Activated naive CD4-positive, alpha-beta T cell treated with anti-CD3 and anti-CD28 coated beads, Interleukin-2, amount 10 ng/mL, durations not matched to agents 7 days and 5 days (primary cell): ENCODE data around the gene KRTAP10-7.
"Not testable (repeated sequence)": the region's sequence is repeated elsewhere in the genome, so short reads cannot be mapped to it uniquely, and the experiment has no call there.

Experiments
- CTCF ChIA-PET: fragments of 350-600 bp; sonication (Branson Sonifier 250); formaldehyde crosslinking; loops from one replicate; lab custom pipeline; 2021; ENCODE audit warnings: antibody characterized with exemption; lab: Charles Lee
- DNase-seq: peaks from one replicate; pipeline ENCODE4 v3.0.0-alpha.2; 2020
- H3K27ac Mint-ChIP-seq: one replicate; pipeline ENCODE4 v1.8.0; 2021; ENCODE audit warnings: mild to moderate bottlenecking, moderate library complexity, mixed read lengths
- H3K27me3 Mint-ChIP-seq: one replicate; pipeline ENCODE4 v1.8.0; 2021; ENCODE audit warnings: mild to moderate bottlenecking, mixed read lengths
- H3K36me3 Mint-ChIP-seq: one replicate; pipeline ENCODE4 v1.8.0; 2021; ENCODE audit warnings: mixed read lengths
- H3K4me1 Mint-ChIP-seq: one replicate; pipeline ENCODE4 v1.8.0; 2021; ENCODE audit warnings: mixed read lengths
- H3K4me3 Mint-ChIP-seq: one replicate; pipeline ENCODE4 v1.8.0; 2021; ENCODE audit warnings: mild to moderate bottlenecking, moderate library complexity, mixed read lengths
- H3K9me3 Mint-ChIP-seq: one replicate; pipeline ENCODE4 v1.8.0; 2021; ENCODE audit warnings: mixed read lengths

The KRTAP10-7 gene

DNA sequence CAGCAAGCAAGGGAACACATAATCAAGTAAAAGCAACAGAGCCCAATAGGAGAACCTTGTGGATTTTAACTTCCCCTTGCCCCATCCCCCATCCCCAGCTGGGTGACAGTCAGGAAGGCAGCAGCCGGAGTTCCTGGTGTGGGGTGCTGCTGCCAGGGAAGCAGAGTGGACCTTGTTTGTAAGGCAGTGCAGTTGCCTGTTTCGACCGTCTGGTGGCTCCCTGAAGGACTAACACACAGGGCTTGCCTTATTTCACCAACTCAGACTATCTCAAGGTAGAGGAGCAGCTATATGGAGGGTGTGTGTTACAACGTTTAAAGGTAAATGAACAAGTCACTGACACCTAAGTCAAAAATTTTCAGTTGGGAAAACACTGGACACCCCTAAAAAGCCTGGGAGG, 18.1 kb downstream of the KRTAP10-7 start:
- H3K4me1 Mint-ChIP-seq = peaks cover 41% of the 10 kb centered on the region

DNA sequence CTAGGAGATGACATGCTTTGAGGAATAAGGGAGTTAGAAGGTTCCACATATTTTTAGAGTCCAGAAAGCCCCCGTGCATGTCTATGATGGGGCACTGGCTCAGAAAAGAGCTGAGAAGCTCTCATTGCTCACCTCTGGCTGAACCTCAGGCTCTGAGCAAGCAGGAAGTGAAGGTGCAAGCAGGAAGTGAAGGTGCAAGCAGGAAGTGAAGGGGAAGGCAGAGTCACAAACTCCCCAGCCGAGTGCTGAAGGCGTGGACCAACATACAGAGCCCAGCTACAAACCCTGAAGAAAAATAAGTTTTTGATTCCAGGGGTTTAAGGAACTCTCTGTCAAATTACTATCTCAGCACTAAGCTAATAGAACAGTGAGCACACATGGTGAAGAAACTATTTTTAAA, 18.5 kb downstream of the KRTAP10-7 start:
- Mint-ChIP-seq H3K4me1 (peaks cover 41% of the 10 kb centered on the region), H3K27me3 (peaks cover 6% of the 10 kb centered on the region), H3K4me3 (peak overlapping the region; percentile 30), H3K36me3 (peaks cover 38% of the 10 kb centered on the region), H3K27ac (peak overlapping the region; percentile 91), H3K9me3 (peaks cover 47% of the 10 kb centered on the region)
- CTCF ChIA-PET = interaction anchor here (0.5 to 1.2 kb wide), 3 partner anchors 35 to 45 kb away, joined by 3 read pairs; no protein-coding TSS in a partner anchor
- peak; percentile 71 for DNase-seq

More for the DNA sequence above, 18.1 kb downstream of the KRTAP10-7 start:
- no peak for DNase-seq
- CTCF ChIA-PET = interaction anchor here (0.9 to 1.2 kb wide), 2 partner anchors 35 to 46 kb away, joined by 3 read pairs; no protein-coding TSS in a partner anchor
- Mint-ChIP-seq H3K9me3 (peaks cover 43% of the 10 kb centered on the region), H3K36me3 (peaks cover 37% of the 10 kb centered on the region), H3K27me3 (peaks cover 6% of the 10 kb centered on the region), H3K27ac (peak overlapping the region; percentile 91), H3K4me3 (peak overlapping the region; percentile 30)

DNA sequence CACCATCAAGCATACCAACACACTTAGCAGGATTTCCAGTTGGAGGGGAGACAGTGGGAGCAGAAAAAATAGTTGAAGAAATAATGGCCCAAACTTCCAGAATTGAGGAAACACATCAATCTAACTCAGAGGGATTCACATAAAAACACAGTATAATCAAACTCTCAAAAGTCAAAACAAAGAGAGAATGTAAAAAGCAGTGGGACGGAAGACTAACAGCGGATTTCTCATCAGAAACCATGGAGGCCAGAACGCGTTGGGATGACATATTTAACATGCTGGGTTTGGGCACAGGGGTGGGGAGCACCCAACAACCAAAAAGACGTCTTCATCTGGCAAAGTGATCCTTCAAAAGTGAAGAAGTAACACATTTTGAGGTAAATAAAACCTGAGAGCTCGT, 19.5 kb downstream of the KRTAP10-7 start:
- H3K9me3 Mint-ChIP-seq = peaks cover 55% of the 10 kb centered on the region
- peaks cover 44% of the 10 kb centered on the region for H3K36me3 Mint-ChIP-seq
- peak overlapping the region; percentile 91 for H3K27ac Mint-ChIP-seq
- peaks cover 39% of the 10 kb centered on the region for H3K4me1 Mint-ChIP-seq
- H3K27me3 Mint-ChIP-seq = peaks cover 10% of the 10 kb centered on the region
- CTCF ChIA-PET = no interaction called here
- DNase-seq = no peak
- no peak overlapping the region for H3K4me3 Mint-ChIP-seq

DNA sequence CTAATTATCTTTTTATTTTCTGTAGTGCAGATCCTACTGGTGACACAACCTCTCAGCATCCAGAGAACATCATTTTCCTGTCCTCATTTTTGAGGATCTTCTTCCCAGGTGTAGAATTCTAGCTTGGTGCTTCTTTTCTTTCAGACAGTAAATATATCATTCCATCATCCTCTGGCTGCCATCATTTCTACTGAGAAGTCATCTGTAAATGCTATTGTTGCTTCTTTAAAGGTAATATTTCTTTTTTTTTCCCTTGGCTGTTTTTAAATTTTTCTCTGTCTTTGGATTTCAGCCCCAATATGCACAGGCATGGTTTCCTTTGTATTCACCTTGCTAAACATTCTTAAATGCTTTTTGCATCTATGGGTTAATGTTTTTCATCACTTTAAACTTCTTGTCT, 23.2 kb downstream of the KRTAP10-7 start:
- H3K9me3 Mint-ChIP-seq = peaks cover 54% of the 10 kb centered on the region
- CTCF ChIA-PET = interaction anchor here (1.0 kb wide), 1 partner anchor 31 kb away, joined by 3 read pairs; the partner anchor contains the start of gene KRTAP12-4
- no peak overlapping the region for H3K27ac Mint-ChIP-seq
- H3K4me3 Mint-ChIP-seq = no peak overlapping the region
- DNase-seq = no peak
- H3K36me3 Mint-ChIP-seq = peaks cover 40% of the 10 kb centered on the region
- H3K27me3 Mint-ChIP-seq = peaks cover 12% of the 10 kb centered on the region
- H3K4me1 Mint-ChIP-seq = peaks cover 16% of the 10 kb centered on the region

DNA sequence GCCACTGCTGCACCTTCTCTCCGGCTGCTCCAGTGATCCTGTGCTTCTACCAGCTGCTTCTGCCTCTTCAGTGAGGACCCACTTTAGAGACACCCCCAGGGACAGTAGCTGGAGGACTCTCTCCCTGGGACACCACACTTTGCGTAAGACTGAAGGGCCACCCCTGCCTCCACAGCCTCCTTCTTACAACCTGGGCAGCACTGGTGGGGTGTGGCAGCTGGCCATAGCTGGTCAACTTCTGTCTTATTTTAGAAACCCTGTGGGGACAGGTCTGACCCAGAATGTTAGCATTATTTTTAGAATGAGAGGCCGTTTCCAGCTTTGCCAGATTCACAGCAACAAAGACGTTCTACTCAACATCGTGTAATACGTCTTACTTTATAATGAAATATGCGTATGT, 25.4 kb downstream of the KRTAP10-7 start:
- CTCF ChIA-PET = no interaction called here
- no peak overlapping the region for H3K4me3 Mint-ChIP-seq
- no peak for DNase-seq
- H3K4me1 Mint-ChIP-seq = peaks cover 12% of the 10 kb centered on the region
- no peak overlapping the region for H3K27ac Mint-ChIP-seq
- peaks cover 29% of the 10 kb centered on the region for H3K36me3 Mint-ChIP-seq
- peaks cover 18% of the 10 kb centered on the region for H3K27me3 Mint-ChIP-seq
- peaks cover 45% of the 10 kb centered on the region for H3K9me3 Mint-ChIP-seq

DNA sequence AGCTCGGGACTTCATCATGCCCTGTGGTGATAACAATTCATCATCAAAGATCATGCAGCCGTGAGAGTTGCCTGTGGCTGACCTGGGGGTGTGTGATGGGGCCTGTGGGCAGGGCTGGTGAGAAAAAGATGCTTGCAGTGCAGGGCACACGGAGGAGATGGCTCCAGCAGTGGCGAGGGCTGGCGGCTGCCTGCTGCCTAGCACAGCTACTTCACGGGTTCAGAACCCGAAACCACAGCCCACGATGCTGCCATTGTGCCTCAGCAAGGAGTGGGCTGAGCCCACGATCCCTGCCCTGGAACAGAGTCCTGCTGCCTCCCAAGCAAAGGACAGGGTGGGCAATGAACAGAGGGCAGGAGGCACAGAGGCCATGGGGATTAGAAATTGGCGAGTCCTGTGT, 25.9 kb downstream of the KRTAP10-7 start:
- peaks cover 48% of the 10 kb centered on the region for H3K9me3 Mint-ChIP-seq

DNA sequence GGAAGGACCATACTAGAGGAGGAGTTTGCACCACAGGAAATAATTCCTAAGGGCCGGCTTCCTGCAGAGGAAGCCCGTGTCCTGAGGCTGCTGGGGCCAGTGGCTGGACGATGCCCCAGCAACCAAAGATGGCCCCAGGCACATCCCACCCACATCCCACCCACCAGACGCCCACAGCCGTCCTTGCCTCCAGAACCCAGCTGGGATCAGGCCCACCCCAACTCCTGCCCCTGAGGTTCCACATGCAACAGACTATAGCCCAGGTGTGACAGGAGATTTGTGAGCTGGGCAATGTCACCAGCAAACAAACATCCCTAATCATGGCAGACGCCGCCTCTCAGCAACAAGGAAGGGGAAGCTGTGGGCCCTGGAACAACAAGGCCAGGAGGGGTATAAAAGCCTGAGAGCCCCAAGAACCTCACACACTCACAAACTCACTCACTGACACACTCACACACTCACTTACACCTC, 26.3 kb downstream of the KRTAP10-7 start, which contains the start of gene KRTAP10-9:
TSS of gene KRTAP10-9 (plus strand) at position 421 of the 471 bp plus-strand sequence. CDS start 79 bp downstream, outside the sequence.
- Mint-ChIP-seq H3K27me3 (peaks cover 18% of the 10 kb centered on the region), H3K4me3 (no peak within 1 kb of the TSS), H3K36me3 (peaks cover 32% of the 10 kb centered on the region), H3K27ac (no peak within 1 kb of the TSS), H3K4me1 (peaks cover 12% of the 10 kb centered on the region), H3K9me3 (peaks cover 49% of the 10 kb centered on the region)
- CTCF ChIA-PET = no interaction called here
- no peak for DNase-seq

More for the DNA sequence above, 25.9 kb downstream of the KRTAP10-7 start:
- Mint-ChIP-seq H3K36me3 (peaks cover 31% of the 10 kb centered on the region), H3K4me3 (no peak overlapping the region), H3K27me3 (peaks cover 18% of the 10 kb centered on the region), H3K27ac (no peak overlapping the region), H3K4me1 (peaks cover 12% of the 10 kb centered on the region)
- no peak for DNase-seq
- CTCF ChIA-PET = no interaction called here

DNA sequence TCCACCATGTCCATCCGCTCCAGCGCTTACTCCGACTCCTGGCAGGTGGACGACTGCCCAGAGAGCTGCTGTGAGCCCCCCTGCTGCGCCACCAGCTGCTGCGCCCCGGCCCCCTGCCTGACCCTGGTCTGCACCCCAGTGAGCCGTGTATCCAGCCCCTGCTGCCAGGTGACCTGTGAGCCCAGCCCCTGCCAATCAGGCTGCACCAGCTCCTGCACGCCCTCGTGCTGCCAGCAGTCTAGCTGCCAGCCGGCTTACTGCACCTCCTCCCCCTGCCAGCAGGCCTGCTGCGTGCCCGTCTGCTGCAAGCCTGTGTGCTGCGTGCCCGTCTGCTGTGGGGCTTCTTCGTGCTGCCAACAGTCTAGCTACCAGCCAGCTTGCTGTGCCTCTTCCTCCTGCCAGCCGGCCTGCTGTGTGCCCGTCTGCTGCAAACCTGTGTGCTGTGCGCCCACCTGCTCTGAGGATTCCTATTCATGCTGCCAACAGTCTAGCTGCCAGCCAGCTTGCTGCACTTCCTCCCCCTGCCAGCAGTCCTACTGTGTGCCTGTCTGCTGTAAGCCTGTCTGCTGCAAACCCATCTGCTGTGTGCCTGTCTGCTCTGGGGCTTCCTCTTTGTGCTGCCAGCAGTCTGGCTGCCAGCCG, 26.9 kb downstream of the KRTAP10-7 start:
- H3K36me3 Mint-ChIP-seq = peaks cover 29% of the 10 kb centered on the region
- peaks cover 51% of the 10 kb centered on the region for H3K9me3 Mint-ChIP-seq
- H3K27me3 Mint-ChIP-seq = peaks cover 21% of the 10 kb centered on the region
- CTCF ChIA-PET, H3K27ac Mint-ChIP-seq, H3K4me3 Mint-ChIP-seq, DNase-seq: not testable (repeated sequence)
- peaks cover 12% of the 10 kb centered on the region for H3K4me1 Mint-ChIP-seq

DNA sequence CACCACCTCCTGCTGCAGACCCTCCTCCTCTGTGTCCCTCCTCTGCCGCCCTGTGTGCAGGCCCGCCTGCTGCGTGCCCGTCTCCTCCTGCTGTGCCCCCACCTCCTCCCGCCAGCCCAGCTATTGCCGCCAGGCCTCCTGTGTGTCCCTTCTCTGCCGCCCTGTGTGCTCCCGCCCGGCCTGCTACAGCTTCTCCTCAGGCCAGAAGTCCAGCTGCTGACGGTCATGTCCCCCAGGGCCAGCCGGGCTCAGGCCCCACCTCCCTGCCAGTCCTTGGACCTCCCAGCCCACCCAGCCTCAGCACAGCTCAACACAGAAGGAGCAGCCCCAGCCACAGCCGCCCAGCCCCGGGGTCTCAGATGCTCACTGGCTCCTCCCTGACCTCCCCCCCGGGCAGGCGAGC, 27.4 kb downstream of the KRTAP10-7 start:
- Mint-ChIP-seq H3K4me1 (peaks cover 12% of the 10 kb centered on the region), H3K27me3 (peaks cover 26% of the 10 kb centered on the region), H3K9me3 (peaks cover 47% of the 10 kb centered on the region), H3K36me3 (peaks cover 25% of the 10 kb centered on the region)
- H3K4me3 Mint-ChIP-seq, DNase-seq, H3K27ac Mint-ChIP-seq, CTCF ChIA-PET: not testable (repeated sequence)

DNA sequence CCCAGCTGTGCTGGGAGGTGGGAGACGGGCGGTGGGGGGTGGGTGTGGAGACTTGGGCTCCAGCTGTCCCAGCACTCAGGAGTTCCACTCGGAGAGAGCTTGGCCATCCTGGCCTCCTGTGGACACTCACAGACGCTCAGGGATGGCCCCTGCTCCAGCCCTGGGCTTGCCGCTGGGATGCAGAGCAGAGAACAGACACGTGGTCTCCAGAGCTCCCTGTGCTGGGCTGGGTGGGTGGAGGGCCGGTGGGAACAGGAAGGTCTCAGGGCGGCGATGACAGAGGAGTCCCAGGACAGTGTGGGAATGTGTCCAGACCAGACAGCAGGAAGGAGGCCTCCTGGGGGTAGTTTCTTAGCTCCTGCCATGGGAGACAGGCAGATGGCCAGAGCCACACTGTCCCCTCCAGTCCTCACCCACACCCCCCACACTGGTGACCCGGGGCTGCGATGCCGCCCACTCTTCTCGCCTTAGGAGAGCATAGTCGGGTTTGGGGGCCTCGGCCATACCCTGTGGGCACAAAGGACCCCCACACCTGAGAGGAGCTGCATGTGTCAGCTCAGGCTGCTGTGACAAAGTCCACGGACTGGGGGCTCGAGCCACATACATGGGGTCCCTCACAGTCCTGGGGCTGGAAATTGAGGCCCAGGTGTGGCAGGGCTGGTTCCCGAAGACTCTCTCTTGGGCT, 28.5 kb downstream of the KRTAP10-7 start:
- DNase-seq = no peak
- Mint-ChIP-seq H3K4me3 (no peak overlapping the region), H3K36me3 (peaks cover 22% of the 10 kb centered on the region), H3K9me3 (peaks cover 47% of the 10 kb centered on the region), H3K27ac (no peak overlapping the region), H3K27me3 (peaks cover 26% of the 10 kb centered on the region), H3K4me1 (peaks cover 12% of the 10 kb centered on the region)
- CTCF ChIA-PET = no interaction called here

DNA sequence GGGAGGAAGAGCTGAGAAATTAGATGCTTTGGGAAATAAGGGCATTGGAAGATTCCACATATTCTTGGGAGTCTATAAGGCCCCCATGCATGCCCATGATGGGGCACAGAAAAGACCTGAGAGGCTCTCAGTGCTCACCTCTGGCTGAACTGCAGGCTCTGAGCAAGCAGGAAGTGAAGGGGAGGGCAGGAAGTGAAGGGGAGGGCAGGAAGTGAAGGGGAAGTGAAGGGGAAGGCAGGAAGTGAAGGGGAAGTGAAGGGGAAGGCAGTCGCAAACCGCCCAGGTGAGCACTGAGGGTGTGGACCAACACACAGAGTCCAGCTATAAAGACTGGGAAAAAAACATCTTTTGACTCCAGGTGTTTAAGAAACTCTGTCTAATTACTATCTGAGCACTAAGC, 30.0 kb downstream of the KRTAP10-7 start:
- no peak overlapping the region for H3K4me3 Mint-ChIP-seq
- H3K27ac Mint-ChIP-seq = peak overlapping the region; percentile 47
- CTCF ChIA-PET = no interaction called here
- peaks cover 35% of the 10 kb centered on the region for H3K9me3 Mint-ChIP-seq
- peaks cover 20% of the 10 kb centered on the region for H3K27me3 Mint-ChIP-seq
- DNase-seq = no peak
- peaks cover 15% of the 10 kb centered on the region for H3K36me3 Mint-ChIP-seq
- H3K4me1 Mint-ChIP-seq = peaks cover 12% of the 10 kb centered on the region

DNA sequence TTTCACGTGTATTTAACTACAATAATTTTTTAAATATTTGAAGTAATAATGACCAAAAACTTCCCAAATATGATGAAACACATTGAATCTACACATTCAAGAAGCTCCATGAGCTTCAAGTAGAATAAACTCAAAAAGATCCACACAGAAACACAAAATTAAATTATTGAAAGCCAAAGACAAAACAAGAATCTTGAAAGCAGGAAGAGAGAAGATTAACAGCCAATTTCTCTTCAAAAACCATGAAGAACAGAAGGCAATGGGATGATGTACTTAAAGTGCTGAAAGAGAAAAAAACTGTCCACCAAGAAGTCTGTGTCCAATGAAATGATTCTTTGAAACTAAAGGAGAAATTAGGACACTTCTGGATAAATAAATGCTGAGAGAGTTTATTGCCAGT, 31.7 kb downstream of the KRTAP10-7 start:
- Mint-ChIP-seq H3K9me3 (peaks cover 35% of the 10 kb centered on the region), H3K4me1 (peaks cover 12% of the 10 kb centered on the region), H3K36me3 (peaks cover 15% of the 10 kb centered on the region), H3K27ac (no peak overlapping the region), H3K4me3 (no peak overlapping the region), H3K27me3 (peaks cover 31% of the 10 kb centered on the region)
- DNase-seq = no peak
- CTCF ChIA-PET = no interaction called here

DNA sequence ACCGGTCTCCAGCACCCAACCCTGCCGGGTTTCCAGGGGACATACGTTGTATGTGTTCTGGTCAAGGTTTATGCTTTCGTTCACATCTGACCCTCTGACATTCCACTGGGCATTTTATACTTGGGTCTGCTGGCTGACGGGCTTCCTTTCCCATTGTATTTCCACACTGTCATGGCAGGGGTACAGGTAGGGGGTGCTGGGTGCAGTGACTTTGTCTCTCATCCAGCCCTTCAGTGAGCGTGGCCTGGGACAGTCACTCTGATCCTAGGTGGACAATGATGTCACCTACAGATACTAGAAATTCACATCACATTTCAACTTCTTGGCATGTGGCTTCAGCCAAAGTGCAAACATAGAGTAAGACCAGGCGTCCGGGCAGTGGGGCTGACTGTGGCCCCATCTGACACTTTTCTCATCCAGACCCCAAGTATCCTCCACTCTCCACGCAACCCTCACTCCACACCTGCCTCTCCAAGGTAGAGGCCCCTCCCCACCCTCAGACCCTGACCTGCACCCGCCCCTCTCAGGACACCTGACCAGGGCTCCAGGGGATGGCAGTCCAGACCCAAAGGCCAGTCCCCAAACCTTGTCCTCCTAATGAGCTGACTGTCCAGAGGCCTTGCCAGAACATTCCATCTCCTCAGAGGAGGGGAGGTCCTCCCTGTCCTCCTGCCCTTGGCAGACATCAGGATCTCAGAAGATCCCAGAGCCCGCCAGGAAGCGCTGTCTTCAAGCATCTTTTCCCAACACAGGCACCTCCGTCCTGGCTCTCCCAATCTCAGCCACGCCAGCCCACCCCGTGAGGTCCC, 36.0 kb downstream of the KRTAP10-7 start:
- no peak overlapping the region for H3K27ac Mint-ChIP-seq
- CTCF ChIA-PET = no interaction called here

More for the DNA sequence above, 36.0 kb downstream of the KRTAP10-7 start:
- Mint-ChIP-seq H3K9me3 (peaks cover 31% of the 10 kb centered on the region), H3K36me3 (peaks cover 4% of the 10 kb centered on the region), H3K4me1 (no peaks in the 10 kb centered on the region), H3K4me3 (no peak overlapping the region), H3K27me3 (peaks cover 44% of the 10 kb centered on the region)
- DNase-seq = no peak
